Measurements from ENCODE around the gene SPDYE6.
"Not testable (repeated sequence)": the region's sequence is repeated elsewhere in the genome, so short reads cannot be mapped to it uniquely, and the experiment has no call there.

DNA sequence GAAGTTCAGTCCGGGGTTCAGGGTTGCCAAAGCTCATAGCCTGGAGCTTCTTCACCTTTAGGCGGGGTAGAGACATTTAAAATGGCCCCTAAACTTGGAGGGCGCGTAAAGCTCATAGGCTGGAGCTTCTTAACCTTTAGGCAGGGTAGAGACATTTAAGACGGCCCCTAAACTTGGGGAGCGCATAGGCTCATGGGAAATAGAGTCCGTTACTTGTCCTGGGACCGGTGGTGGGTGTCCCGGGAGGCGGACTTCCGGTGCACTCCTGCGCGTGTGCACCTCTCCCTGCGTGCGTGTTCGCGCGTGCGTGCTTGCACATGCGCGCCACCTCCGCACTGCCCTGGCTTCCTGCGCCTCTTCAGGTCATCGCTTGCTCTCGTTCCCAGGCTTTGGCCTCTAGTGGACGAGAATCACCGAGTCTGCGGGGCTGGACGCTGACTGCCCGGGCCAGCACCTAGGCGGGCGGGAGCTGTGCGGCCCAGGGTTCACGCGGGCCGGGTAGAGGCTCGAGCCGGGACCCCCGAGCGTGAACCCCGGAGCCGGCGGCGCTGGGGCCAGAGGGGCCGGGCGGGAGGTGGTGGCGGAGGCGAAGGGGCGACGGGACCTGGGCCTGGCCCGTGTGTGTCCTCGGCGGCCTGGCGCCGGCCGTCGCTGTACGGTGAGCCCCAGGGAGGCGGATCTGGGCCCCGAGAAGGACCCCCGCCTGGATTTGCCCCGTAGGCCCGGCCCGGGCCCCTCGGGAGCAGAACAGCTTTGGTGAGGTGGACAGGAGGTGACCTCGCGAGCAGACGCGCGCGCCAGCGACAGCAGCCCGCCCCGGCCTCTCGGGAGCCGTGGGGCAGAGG is 7.5 kb upstream of the SPDYE6 start:
- peak; percentile 76 for TF ChIP-seq POLR2A (IDR thresholded peaks at IDR 0.05; ENCODE audit: low read depth, low read length)
- TF ChIP-seq, protein P1, sequence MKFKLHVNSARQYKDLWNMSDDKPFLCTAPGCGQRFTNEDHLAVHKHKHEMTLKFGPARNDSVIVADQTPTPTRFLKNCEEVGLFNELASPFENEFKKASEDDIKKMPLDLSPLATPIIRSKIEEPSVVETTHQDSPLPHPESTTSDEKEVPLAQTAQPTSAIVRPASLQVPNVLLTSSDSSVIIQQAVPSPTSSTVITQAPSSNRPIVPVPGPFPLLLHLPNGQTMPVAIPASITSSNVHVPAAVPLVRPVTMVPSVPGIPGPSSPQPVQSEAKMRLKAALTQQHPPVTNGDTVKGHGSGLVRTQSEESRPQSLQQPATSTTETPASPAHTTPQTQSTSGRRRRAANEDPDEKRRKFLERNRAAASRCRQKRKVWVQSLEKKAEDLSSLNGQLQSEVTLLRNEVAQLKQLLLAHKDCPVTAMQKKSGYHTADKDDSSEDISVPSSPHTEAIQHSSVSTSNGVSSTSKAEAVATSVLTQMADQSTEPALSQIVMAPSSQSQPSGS (IDR thresholded peaks at IDR 0.05; ENCODE audit: low read length), result not testable (repeated sequence)
- peak; percentile 76; the same call in 1 of the 2 replicates for TF ChIP-seq POLR2AphosphoS5 (IDR thresholded peaks at IDR 0.05; ENCODE audit: low read length)

Measured in GM12878 (cell line).